Activated naive CD4-positive, alpha-beta T cell treated with anti-CD3 and anti-CD28 coated beads for 36 hours (primary cell): ENCODE data around the gene CMTM3. TPM values are rescaled to one million over a fixed set of nuclear protein-coding genes. Genes with fewer than 3 reads are reported as not detected.

Source experiments
- CTCF ChIA-PET: fragments of 350-600 bp; sonication (Branson Sonifier 250); formaldehyde crosslinking; loops from one replicate; lab custom pipeline; 2021; ENCODE audit warnings: antibody characterized with exemption; lab: Charles Lee
- DNase-seq: peaks from one replicate; pipeline ENCODE4 v3.0.0-alpha.2; 2020
- H3K27ac Mint-ChIP-seq: one replicate; pipeline ENCODE4 v1.8.0; 2021; ENCODE audit warnings: mild to moderate bottlenecking, mixed read lengths
- H3K27me3 Mint-ChIP-seq: one replicate; pipeline ENCODE4 v1.8.0; 2021; ENCODE audit warnings: low read depth, mixed read lengths
- H3K36me3 Mint-ChIP-seq: one replicate; pipeline ENCODE4 v1.8.0; 2021; ENCODE audit warnings: low read depth, mixed read lengths
- H3K4me1 Mint-ChIP-seq: one replicate; pipeline ENCODE4 v1.8.0; 2021; ENCODE audit warnings: low read depth, mixed read lengths
- H3K4me3 Mint-ChIP-seq: one replicate; pipeline ENCODE4 v1.8.0; 2021; ENCODE audit warnings: mild to moderate bottlenecking, moderate library complexity, mixed read lengths
- H3K9me3 Mint-ChIP-seq: one replicate; pipeline ENCODE4 v1.8.0; 2021; ENCODE audit warnings: mixed read lengths
- intact Hi-C: fragments of 100-400 bp; cut with micrococcal nuclease; formaldehyde crosslinking; loops from one replicate; pipeline ENCODE4 v1.15.1; 2023
- total RNA-seq, 2 experiments: library from RNA; stranded (reverse); gene quantifications; one replicate each; pipeline ENCODE4 v1.2.3, GENCODE V29; 2021

Gene CMTM3
- total RNA-seq, 2 experiments from 2014 or later, result 33.7 to 35.3 TPM

DNA sequence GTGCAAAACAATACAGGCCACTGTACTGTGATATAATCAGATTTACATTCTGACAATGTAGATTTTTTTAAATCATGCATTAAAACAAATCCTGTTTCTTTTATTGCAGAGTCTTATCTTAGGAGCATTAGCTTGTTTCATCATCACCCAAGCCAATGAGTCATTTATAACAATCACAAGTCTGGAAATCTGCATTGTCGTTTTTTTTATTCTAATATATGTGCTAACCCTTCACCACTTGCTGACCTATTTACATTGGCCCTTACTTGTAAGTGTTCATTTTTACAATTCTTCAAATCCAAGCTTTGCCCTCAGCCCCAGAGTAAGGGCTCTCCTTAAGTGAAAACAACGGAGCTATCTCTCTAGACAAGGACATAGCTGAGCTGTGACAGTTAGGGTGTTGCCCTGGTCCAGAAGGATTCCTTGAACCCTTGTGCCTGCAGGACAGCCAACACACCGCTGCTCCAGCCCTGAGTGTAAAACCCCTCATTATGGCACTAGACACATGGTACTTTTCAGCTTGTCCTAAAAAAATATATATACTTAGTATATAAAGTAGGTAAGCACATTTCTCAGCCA lies 34.6 kb upstream of the CMTM3 start:
- no peaks in the 10 kb centered on the region for H3K27me3 Mint-ChIP-seq
- H3K4me3 Mint-ChIP-seq, result no peak overlapping the region
- intact Hi-C loops, result no loop called here
- no peaks in the 10 kb centered on the region for H3K9me3 Mint-ChIP-seq
- DNase-seq, result no peak
- no peak overlapping the region for H3K27ac Mint-ChIP-seq
- peaks cover 11% of the 10 kb centered on the region for H3K4me1 Mint-ChIP-seq
- CTCF ChIA-PET, result interaction anchor here (0.6 to 2.2 kb wide), 6 partner anchors 8 to 261 kb away, joined by 3 to 9 read pairs (median 4); partner anchors contain the start of gene NAE1
- H3K36me3 Mint-ChIP-seq, result peaks cover 20% of the 10 kb centered on the region

DNA sequence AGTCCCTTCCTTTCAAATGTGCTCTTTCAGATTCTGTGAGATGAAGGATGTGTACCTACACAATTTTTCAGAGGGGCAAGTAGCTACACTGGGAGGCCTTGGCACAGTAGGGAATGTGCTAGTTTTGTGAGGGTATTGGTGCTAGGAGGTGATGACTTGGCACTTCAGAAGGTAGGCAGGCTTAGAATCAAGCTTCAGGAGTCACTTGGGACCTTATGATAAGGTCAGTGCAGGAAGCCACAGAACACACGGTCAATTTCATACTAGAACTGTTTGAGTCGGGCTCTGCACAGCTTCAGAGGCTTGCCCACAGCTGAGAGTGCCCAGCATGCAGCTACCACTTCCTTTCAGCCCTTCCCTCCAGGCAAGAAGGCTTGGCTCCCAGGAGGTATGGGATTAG lies 32.1 kb upstream of the CMTM3 start:
- Mint-ChIP-seq H3K27ac (peak overlapping the region; percentile 25), H3K4me1 (peaks cover 6% of the 10 kb centered on the region), H3K27me3 (peaks cover 1% of the 10 kb centered on the region), H3K36me3 (peaks cover 3% of the 10 kb centered on the region), H3K9me3 (no peaks in the 10 kb centered on the region), H3K4me3 (no peak overlapping the region)
- DNase-seq, result no peak
- CTCF ChIA-PET, result interaction anchor here (0.6 to 1.4 kb wide), 5 partner anchors 8 to 97 kb away, joined by 3 to 4 read pairs (median 4); no protein-coding TSS in a partner anchor
- intact Hi-C loops, result no loop called here

DNA sequence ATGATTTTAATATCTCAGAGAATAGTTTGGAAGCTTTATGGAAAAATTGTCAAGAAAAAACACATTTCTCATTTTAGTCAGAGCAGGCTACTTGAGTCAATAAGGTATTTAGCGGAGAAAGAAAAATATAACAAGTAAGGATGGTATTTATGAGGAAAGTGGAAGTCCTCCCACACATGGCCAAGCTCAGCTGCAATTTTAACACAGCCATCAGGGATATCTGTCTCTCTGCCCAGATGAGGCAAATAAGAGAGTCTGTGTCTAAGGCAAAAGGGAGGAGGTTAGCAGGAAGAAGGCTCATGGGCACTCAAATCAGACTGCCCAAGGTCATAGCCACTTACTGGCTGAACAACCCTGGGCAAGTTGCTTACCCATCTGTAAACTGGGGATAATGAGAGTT lies 30.4 kb upstream of the CMTM3 start:
- Mint-ChIP-seq H3K36me3 (no peaks in the 10 kb centered on the region), H3K27ac (no peak overlapping the region), H3K27me3 (peaks cover 15% of the 10 kb centered on the region), H3K4me1 (peaks cover 3% of the 10 kb centered on the region), H3K9me3 (no peaks in the 10 kb centered on the region), H3K4me3 (no peak overlapping the region)
- intact Hi-C loops, result no loop called here
- CTCF ChIA-PET, result no interaction called here
- no peak for DNase-seq

DNA sequence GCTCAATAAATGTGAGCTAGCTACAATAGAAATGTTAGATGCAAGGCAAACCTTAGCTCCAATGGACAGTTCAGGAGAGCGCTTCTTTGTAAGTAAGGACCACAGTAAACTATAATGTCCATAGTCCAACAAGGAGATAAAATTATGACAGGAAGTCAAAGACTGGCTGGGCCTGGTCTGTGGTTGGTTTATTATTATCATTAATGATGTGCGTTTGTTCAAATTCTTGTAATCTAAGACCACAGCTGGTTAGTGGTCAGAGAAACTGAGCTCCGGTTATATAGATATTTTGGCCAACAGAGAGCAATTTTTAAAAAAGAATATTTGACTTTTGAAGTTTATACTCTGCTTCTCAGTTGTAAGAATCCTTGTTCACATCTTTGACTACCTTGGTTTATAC lies 30.0 kb upstream of the CMTM3 start:
- CTCF ChIA-PET, result interaction anchor here (1.2 kb wide), 1 partner anchor 13 kb away, joined by 11 read pairs; no protein-coding TSS in a partner anchor
- intact Hi-C loops, result no loop called here
- Mint-ChIP-seq H3K9me3 (no peaks in the 10 kb centered on the region), H3K4me1 (peaks cover 6% of the 10 kb centered on the region), H3K36me3 (no peaks in the 10 kb centered on the region), H3K27me3 (peaks cover 18% of the 10 kb centered on the region), H3K4me3 (no peak overlapping the region), H3K27ac (no peak overlapping the region)
- no peak for DNase-seq

DNA sequence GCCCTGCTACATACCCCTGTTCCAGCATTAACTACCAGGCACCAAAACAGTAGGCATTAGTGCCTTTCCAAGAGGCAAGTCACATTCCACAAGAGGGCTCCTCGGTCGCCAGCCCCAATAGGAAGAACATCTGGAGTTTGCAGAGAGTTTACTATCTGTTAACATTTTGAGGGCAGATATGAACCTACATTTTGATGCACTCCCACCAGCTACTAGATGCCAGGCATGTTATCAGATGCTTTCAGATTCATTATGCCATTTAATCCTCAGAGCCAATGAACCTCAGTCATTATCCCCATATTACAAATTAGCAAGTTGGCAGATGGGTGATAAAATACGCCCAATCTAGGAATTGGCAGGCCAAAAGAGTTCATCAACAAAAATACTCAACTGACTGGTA lies 29.4 kb upstream of the CMTM3 start:
- intact Hi-C loops, result no loop called here
- CTCF ChIA-PET, result interaction anchor here (1.2 kb wide), 2 partner anchors 13 to 169 kb away, joined by 5 to 11 read pairs; no protein-coding TSS in a partner anchor
- H3K36me3 Mint-ChIP-seq, result no peaks in the 10 kb centered on the region
- no peaks in the 10 kb centered on the region for H3K9me3 Mint-ChIP-seq
- no peak overlapping the region for H3K27ac Mint-ChIP-seq
- DNase-seq, result no peak
- H3K4me3 Mint-ChIP-seq, result no peak overlapping the region
- H3K27me3 Mint-ChIP-seq, result peaks cover 24% of the 10 kb centered on the region
- peaks cover 9% of the 10 kb centered on the region for H3K4me1 Mint-ChIP-seq

DNA sequence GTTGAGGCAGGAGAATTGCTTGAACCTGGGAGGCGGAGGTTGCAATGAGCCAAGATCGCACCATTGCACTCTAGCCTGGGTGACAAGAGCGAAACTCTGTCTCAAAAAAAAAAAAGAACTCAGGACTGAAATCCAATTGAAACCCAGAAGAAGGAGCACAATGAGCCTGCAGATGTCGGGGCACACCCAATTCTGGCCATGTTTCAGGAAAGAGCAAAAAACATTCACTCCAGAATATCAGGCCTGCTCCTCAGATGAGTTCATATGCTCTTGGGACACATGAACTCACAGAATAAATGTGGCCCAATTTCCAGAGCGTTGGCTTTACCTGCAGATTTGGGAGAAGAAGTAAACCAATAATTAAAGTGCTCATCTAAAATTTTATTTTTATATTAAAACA lies 28.2 kb upstream of the CMTM3 start:
- H3K36me3 Mint-ChIP-seq, result no peaks in the 10 kb centered on the region
- H3K27ac Mint-ChIP-seq, result no peak overlapping the region
- no peak overlapping the region for H3K4me3 Mint-ChIP-seq
- no peaks in the 10 kb centered on the region for H3K9me3 Mint-ChIP-seq
- peaks cover 9% of the 10 kb centered on the region for H3K4me1 Mint-ChIP-seq
- CTCF ChIA-PET, result interaction anchor here (1.2 kb wide), 1 partner anchor 170 kb away, joined by 5 read pairs; no protein-coding TSS in a partner anchor
- H3K27me3 Mint-ChIP-seq, result peaks cover 29% of the 10 kb centered on the region
- intact Hi-C loops, result no loop called here
- no peak for DNase-seq

DNA sequence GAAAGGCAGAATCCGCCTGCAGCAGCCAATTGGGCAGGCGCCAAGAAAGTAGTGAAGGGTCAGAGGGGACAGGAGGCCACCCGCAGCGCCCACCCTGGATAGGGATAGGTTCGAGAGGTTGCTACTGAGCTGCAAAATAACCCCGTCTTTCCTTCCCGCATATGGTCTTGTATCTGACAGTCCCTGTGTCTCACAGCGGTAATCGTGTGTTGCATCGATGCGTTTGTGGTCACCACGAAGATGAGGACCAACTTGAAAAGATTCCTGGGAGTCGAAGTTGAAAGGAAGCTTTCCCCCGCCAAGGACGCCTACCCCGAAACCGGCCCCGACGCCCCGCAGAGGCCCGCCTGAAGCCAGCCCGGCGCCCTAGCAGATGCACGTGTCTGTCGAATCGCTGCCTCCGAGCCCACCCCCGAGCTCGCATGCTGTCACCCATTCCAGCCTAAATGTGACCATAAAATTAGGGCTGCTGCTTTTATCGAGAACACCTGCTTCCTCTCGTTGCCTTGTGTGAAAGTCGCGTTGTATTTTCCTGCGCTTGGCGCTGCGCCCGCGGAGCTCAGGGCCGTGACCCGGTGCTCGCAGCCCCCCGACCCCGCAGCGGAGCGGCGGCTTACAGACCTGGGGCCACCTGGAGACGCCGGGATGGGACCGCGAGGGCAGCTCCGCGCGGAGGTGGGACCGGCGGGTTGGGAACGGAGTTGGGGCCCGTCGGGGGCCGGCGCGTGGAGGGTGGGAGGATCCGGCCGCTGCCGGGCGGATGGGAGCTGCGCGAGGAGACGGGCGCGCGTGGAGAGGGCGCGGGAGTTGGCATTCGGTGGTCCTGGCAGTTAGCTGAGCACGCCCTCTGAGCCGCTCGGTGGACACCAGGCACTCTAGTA lies 25.6 kb upstream of the CMTM3 start, which contains the start of gene CMTM2:
CMTM2 (plus strand) TSS at position 813 of the 881 bp plus-strand sequence. CDS start 145 bp downstream, outside the sequence.
- Mint-ChIP-seq H3K4me1 (peaks cover 15% of the 10 kb centered on the region), H3K27me3 (peaks cover 29% of the 10 kb centered on the region), H3K27ac (no peak within 1 kb of the TSS), H3K4me3 (peak within 1 kb of the TSS; percentile 52), H3K36me3 (no peaks in the 10 kb centered on the region), H3K9me3 (no peaks in the 10 kb centered on the region)
- CTCF ChIA-PET, result interaction anchor here (1.1 to 3.5 kb wide), 4 partner anchors 11 to 172 kb away, joined by 3 to 17 read pairs (median 4); no protein-coding TSS in a partner anchor
- no peak for DNase-seq
- intact Hi-C loops, result no loop called here

DNA sequence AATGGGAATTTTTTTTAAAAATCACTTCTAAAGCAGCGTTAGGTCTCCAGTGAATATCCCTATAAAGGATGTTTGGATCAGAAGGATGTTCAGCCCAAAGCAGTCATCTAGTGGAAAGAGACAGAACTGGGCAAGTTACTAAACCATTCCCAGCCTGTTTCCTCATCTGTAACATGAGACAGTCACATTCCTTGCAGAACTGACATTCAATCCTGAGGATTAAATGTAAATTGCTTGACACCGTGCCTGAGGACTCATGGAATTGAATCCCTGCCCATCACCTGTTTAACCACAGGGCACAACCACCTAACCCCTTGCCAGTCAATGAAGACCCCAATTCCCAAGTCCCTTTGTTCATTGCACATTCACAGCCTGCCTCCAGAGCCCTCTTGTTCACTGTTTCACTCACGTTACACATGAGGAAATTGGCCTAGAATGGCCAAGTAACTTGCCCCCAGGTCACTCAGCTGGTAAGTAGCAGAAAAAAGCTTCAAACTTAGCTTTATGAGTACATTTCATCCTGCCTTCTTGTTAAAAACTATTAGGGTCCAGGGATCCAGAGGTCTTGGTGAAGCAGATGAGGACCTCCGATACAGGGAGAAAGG lies 23.8 kb upstream of the CMTM3 start:
- H3K27me3 Mint-ChIP-seq, result peaks cover 29% of the 10 kb centered on the region
- no peaks in the 10 kb centered on the region for H3K9me3 Mint-ChIP-seq
- H3K4me1 Mint-ChIP-seq, result peaks cover 15% of the 10 kb centered on the region
- H3K36me3 Mint-ChIP-seq, result no peaks in the 10 kb centered on the region
- no peak overlapping the region for H3K27ac Mint-ChIP-seq
- intact Hi-C loops, result no loop called here
- CTCF ChIA-PET, result interaction anchor here (0.8 to 3.5 kb wide), 5 partner anchors 9 to 101 kb away, joined by 3 to 17 read pairs (median 3); no protein-coding TSS in a partner anchor
- H3K4me3 Mint-ChIP-seq, result no peak overlapping the region
- DNase-seq, result no peak

DNA sequence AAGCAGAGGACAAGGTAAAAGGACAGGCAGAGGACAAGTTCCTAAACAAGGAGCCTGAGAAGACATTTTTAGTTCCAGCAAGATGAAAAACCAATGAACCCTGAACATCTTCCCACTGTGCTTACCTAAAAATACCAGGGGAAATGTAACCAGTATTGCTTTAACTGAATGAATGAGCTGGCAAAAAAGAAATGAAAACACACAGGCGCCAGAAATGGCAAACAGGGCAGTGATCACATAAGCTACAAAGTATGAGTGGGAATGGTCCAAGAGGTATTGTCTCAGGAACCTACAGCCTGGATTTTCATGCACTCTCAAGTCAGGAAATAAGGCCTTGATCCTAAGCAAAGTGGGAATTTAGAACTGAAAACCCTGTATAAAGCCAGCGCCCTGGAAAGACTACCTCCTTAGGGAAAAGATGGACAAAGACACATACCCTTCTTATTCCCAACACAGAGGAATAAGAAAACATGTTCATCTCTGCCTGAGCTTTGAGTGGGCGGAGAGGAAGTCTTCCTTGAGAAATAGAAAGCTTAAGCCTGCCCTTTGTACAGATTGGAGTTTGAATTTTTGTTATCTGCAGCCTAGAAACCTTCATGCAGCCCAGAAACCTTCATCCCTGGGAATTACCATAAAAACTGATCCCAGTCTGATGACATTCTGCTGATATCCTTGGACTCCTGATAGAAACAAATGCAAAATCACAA lies 23.1 kb upstream of the CMTM3 start:
- intact Hi-C loops, result no loop called here
- H3K4me3 Mint-ChIP-seq, result no peak overlapping the region
- H3K27ac Mint-ChIP-seq, result no peak overlapping the region
- DNase-seq, result no peak
- H3K27me3 Mint-ChIP-seq, result peaks cover 29% of the 10 kb centered on the region
- H3K9me3 Mint-ChIP-seq, result no peaks in the 10 kb centered on the region
- no peaks in the 10 kb centered on the region for H3K36me3 Mint-ChIP-seq
- H3K4me1 Mint-ChIP-seq, result peaks cover 17% of the 10 kb centered on the region
- CTCF ChIA-PET, result interaction anchor here (0.7 to 3.5 kb wide), 5 partner anchors 8 to 102 kb away, joined by 3 to 17 read pairs (median 4); no protein-coding TSS in a partner anchor

DNA sequence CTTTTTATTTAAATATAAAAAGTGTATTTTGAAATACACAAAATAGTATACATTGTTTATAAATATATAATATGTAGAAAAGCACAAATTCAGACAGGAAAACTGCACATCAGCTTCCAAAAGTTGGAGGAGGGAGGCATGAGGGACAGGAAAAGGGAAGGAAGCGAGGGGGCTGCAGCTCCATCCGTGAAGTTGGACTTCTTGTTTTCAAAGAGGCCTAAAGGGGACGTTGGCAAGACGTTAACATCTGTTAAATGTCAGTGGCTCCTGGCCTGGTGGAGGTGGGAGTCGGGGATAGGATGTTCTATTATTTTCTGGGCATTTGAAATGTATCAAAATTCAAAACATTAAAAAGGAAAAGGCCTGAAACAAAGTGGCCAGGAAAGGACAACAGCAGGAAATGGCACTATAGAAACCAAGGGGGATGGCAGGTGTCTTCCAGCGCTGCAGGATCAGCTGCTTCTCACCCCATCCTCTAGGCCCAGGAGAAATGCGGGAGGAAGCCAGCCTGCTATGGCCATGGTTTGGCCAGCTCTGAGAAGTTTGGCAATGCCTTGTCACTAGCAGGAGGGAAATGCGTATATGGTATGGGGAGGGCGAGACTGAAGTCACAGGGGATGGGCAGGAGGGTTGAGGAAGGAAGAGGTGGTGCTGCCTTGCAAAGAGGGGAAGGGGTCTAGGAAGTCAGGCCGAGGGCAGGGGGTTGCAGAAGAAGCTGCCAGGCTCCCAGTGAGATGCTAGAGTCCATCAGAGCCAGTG lies 18.8 kb upstream of the CMTM3 start:
- CTCF ChIA-PET, result interaction anchor here (0.6 to 1.3 kb wide), 3 partner anchors 13 to 179 kb away, joined by 3 to 7 read pairs (median 5); no protein-coding TSS in a partner anchor
- no peak overlapping the region for H3K4me3 Mint-ChIP-seq
- DNase-seq, result no peak
- no peak overlapping the region for H3K27ac Mint-ChIP-seq
- intact Hi-C loops, result loop anchor here (5.0 kb wide), 1 partner anchor 228 kb away; no protein-coding TSS in a partner anchor
- no peaks in the 10 kb centered on the region for H3K36me3 Mint-ChIP-seq
- H3K4me1 Mint-ChIP-seq, result peaks cover 34% of the 10 kb centered on the region
- H3K27me3 Mint-ChIP-seq, result peaks cover 3% of the 10 kb centered on the region
- H3K9me3 Mint-ChIP-seq, result no peaks in the 10 kb centered on the region
